GM23248 (cell line): ENCODE measurements around the gene BAHD1.

Source experiments
- EZH2 ChIP-seq: fragments of 200-600 bp; sonication (generic); IDR thresholded peaks from 2 replicates; pipeline ENCODE4 v1.6.1; 2018; ENCODE audit warnings: antibody characterized with exemption, mild to moderate bottlenecking; ENCODE audit not compliant: insufficient read depth, poor library complexity, severe bottlenecking
- EZH2phosphoT487 ChIP-seq: fragments of 200-600 bp; sonication (generic); IDR thresholded peaks from 2 replicates; pipeline ENCODE4 v1.6.1; 2018; ENCODE audit warnings: antibody characterized with exemption, moderate library complexity, mild to moderate bottlenecking, low read depth; ENCODE audit not compliant: insufficient read depth

DNA sequence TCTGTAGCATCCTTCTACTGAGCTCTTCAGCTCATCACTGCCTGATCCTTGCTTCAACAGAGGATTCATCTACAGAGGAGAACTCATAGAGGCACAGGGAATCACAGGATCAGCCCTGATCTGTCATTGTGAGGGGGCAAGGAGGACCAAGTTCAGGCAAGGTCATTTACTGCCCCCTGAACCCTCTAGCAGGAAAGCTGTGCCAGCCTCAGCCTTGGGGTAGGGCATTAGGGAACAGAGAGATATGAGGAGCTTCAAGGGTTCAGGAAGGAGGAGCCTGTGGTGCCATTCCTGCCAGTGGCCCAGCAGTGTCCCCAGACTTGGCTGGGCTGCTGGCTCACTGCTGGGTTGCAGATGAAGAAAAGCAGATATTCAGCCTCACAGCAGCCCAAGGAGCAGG lies 38.3 kb downstream of the BAHD1 start:
- TF ChIP-seq EZH2phosphoT487 (no peak), EZH2 (no peak)
